OCI-LY7 (cell line): ENCODE data around the gene SLC25A39. TPM values are rescaled to one million over a fixed set of nuclear protein-coding genes. Genes with fewer than 3 reads are reported as not detected.
"Not testable (repeated sequence)": the region's sequence is repeated elsewhere in the genome, so short reads cannot be mapped to it uniquely, and the experiment has no call there.

Source experiments
- BruUV-seq: library from RNA; stranded (reverse); fragments of 400-500 nt; replicated peaks from 2 replicates; lab custom pipeline; 2021; lab: Mats Ljungman, UMichigan
- CTCF ChIA-PET: fragments of 300-600 bp; sonication (Branson Sonifier 250); formaldehyde crosslinking; loops from one replicate; lab custom pipeline; 2022; ENCODE audit warnings: antibody characterized with exemption; ENCODE audit not compliant: unreplicated experiment; lab: Charles Lee
- POLR2A ChIA-PET: fragments of 300-600 bp; sonication (Branson Sonifier 250); formaldehyde crosslinking; loops from one replicate; lab custom pipeline; 2022; ENCODE audit warnings: antibody characterized with exemption; lab: Charles Lee
- DNase-seq: peaks from one replicate; pipeline ENCODE4 v3.0.0-alpha.2; 2015; ENCODE audit warnings: low spot score
- H2AFZ ChIP-seq: fragments of 200-600 bp; sonication (generic), shearing (Covaris generic); 2 replicates; pipeline ENCODE4 v1.6.1; 2014; ENCODE audit warnings: mild to moderate bottlenecking, antibody characterized with exemption, low read length, moderate library complexity
- H3K27ac ChIP-seq: fragments of 200-600 bp; sonication (generic); 2 replicates; pipeline ENCODE4 v1.5.1; 2014; ENCODE audit warnings: mixed run types, low read depth, mild to moderate bottlenecking, moderate library complexity, low read length, inconsistent platforms; ENCODE audit not compliant: poor library complexity, severe bottlenecking
- H3K36me3 ChIP-seq: fragments of 200-600 bp; sonication (generic); 2 replicates; pipeline ENCODE4 v1.6.1; 2014; ENCODE audit warnings: mild to moderate bottlenecking, antibody characterized with exemption, low read length, moderate library complexity, mixed read lengths; ENCODE audit not compliant: insufficient read depth
- H3K4me1 ChIP-seq: fragments of 200-600 bp; sonication (generic); 2 replicates; pipeline ENCODE4 v1.5.1; 2014; ENCODE audit warnings: mild to moderate bottlenecking, low read length; ENCODE audit not compliant: insufficient read depth, poor library complexity, severe bottlenecking
- H3K4me2 ChIP-seq: fragments of 200-600 bp; sonication (generic); 2 replicates; pipeline ENCODE4 v1.6.1; 2014; ENCODE audit warnings: mild to moderate bottlenecking, low read length
- H3K4me3 ChIP-seq: fragments of 200-600 bp; sonication (generic); 2 replicates; pipeline ENCODE4 v1.5.1; 2014; ENCODE audit warnings: mild to moderate bottlenecking, low read depth, low read length; ENCODE audit not compliant: poor library complexity, severe bottlenecking
- H3K79me2 ChIP-seq: fragments of 200-600 bp; sonication (generic); 2 replicates; pipeline ENCODE4 v1.6.1; 2016; ENCODE audit warnings: low read depth, mild to moderate bottlenecking, low read length, moderate library complexity, mixed read lengths; ENCODE audit not compliant: insufficient read depth
- H3K9me2 ChIP-seq: fragments of 200-600 bp; sonication (generic); 2 replicates; pipeline ENCODE4 v1.6.1; 2016; ENCODE audit warnings: mild to moderate bottlenecking, low read length, mixed read lengths; ENCODE audit not compliant: insufficient read depth
- H3K9me3 ChIP-seq: fragments of 200-600 bp; sonication (generic); 2 replicates; pipeline ENCODE4 v1.6.1; 2014; ENCODE audit warnings: mild to moderate bottlenecking, mixed run types, low read length, mixed read lengths
- H4K20me1 ChIP-seq: fragments of 200-600 bp; sonication (generic); 2 replicates; pipeline ENCODE4 v1.6.1; 2014; ENCODE audit warnings: mild to moderate bottlenecking, antibody characterized with exemption, low read length, moderate library complexity, mixed read lengths; ENCODE audit not compliant: insufficient read depth
- EZH2phosphoT487 ChIP-seq: fragments of 200-600 bp; sonication (generic); IDR thresholded peaks from 2 replicates; pipeline ENCODE4 v1.6.1; 2018; ENCODE audit warnings: low read depth, borderline replicate concordance, mild to moderate bottlenecking, mixed run types, antibody characterized with exemption, low read length, moderate library complexity, mixed read lengths
- intact Hi-C: fragments of 100-400 bp; cut with micrococcal nuclease; formaldehyde crosslinking; loops from one replicate; pipeline ENCODE4 v1.10.0; 2022; ENCODE audit not compliant: unreplicated experiment
- total RNA-seq, 2 experiments: library from RNA; depleted of rRNA in 1 of 2; stranded (reverse); fragments of >200 nt in 1 of 2; shearing (Covaris generic) in 1 of 2; gene quantifications; 2 replicates each; pipeline ENCODE4 v1.2.3, GENCODE V29; 2014 to 2022
- TF ChIP-seq, protein P1 (sequence below): fragments of 200-600 bp; sonication (generic); conservative IDR thresholded peaks from 2 replicates; pipeline ENCODE4 v1.5.1; 2014; ENCODE audit warnings: mild to moderate bottlenecking, antibody characterized with exemption, low read length, moderate library complexity, mixed read lengths

The SLC25A39 gene
- total RNA-seq, 2 experiments from 2014 or later: 156 to 159 TPM

DNA sequence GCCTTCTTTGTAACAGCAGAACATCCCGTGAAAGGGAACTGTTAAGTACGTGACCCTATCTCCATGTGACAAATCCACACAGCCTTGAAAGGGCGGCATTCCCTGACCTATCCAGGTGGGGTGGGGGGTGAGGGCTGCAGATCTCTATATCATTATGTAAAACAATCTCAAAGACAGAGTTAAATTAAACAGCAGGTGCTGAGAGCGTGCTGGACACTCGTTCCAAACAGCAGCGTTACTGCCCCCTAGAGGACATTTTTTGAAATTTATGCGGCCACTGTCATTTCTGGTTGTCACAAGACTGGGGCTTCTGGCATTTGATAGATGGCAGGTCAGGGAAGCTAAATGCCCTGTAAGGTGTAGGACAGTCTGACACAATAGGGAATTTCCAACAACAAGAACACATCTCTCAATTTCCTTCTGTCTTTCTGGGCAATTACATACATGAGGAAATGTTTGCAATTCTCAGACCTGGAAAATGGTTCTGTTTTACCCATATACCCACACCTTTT lies 6.7 kb upstream of the SLC25A39 start:
- ChIA-PET POLR2A (interaction anchor here (0.5 kb wide), 1 partner anchor 190 kb away, joined by 6 read pairs; no protein-coding TSS in a partner anchor), CTCF (interaction anchor here (0.9 to 1.5 kb wide), 2 partner anchors 16 to 121 kb away, joined by 3 to 4 read pairs; no protein-coding TSS in a partner anchor)
- DNase-seq: peak; percentile 90
- intact Hi-C loops: no loop called here
- BruUV-seq: no TSS peak
- Histone ChIP-seq H3K79me2 (no peaks in the 10 kb centered on the region), H3K4me2 (peak overlapping the region; percentile 52), H3K27ac (peak overlapping the region; percentile 61), H2AFZ (peak overlapping the region; percentile 83; the same call in 1 of the 2 replicates), H3K36me3 (no peaks in the 10 kb centered on the region), H3K9me2 (no peaks in the 10 kb centered on the region), H4K20me1 (no peaks in the 10 kb centered on the region), H3K4me1 (peaks cover 66% of the 10 kb centered on the region), H3K9me3 (no peaks in the 10 kb centered on the region), H3K4me3 (peak overlapping the region; percentile 4)
- TF ChIP-seq EZH2phosphoT487: no peak
- TF ChIP-seq, protein P1, sequence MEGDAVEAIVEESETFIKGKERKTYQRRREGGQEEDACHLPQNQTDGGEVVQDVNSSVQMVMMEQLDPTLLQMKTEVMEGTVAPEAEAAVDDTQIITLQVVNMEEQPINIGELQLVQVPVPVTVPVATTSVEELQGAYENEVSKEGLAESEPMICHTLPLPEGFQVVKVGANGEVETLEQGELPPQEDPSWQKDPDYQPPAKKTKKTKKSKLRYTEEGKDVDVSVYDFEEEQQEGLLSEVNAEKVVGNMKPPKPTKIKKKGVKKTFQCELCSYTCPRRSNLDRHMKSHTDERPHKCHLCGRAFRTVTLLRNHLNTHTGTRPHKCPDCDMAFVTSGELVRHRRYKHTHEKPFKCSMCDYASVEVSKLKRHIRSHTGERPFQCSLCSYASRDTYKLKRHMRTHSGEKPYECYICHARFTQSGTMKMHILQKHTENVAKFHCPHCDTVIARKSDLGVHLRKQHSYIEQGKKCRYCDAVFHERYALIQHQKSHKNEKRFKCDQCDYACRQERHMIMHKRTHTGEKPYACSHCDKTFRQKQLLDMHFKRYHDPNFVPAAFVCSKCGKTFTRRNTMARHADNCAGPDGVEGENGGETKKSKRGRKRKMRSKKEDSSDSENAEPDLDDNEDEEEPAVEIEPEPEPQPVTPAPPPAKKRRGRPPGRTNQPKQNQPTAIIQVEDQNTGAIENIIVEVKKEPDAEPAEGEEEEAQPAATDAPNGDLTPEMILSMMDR: peak; percentile 96

DNA sequence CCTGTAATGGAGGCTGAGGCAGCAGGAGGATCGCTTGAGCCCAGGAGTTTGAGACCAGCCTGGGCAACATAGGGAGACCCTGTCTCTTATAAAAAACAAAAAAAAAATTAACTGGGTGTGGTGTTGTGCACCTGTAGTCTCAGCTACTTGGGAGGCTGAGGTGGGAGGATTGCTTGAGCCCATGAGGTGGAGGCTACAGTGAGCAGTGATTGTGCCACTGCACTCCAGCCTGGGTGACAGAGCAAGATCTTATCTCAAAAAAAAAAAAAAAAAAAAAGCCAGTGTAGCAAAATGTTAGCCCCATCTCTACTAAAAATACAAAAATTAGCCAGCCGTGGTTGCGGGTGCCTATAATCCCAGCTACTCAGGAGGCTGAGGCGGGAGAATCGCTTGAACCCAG lies 5.6 kb upstream of the SLC25A39 start:
- DNase-seq, H3K36me3 ChIP-seq, H3K9me3 ChIP-seq, H2AFZ ChIP-seq, H3K4me3 ChIP-seq, H3K4me2 ChIP-seq, H3K79me2 ChIP-seq, H3K9me2 ChIP-seq, H3K27ac ChIP-seq, BruUV-seq, H4K20me1 ChIP-seq, intact Hi-C loops: not testable (repeated sequence)
- ChIA-PET POLR2A (interaction anchor here (0.8 to 1.3 kb wide), 3 partner anchors 114 to 131 kb away, joined by 3 to 4 read pairs (median 3); no protein-coding TSS in a partner anchor), CTCF (interaction anchor here (1.5 kb wide), 1 partner anchor 120 kb away, joined by 4 read pairs; no protein-coding TSS in a partner anchor)
- H3K4me1 ChIP-seq: peaks cover 58% of the 10 kb centered on the region

DNA sequence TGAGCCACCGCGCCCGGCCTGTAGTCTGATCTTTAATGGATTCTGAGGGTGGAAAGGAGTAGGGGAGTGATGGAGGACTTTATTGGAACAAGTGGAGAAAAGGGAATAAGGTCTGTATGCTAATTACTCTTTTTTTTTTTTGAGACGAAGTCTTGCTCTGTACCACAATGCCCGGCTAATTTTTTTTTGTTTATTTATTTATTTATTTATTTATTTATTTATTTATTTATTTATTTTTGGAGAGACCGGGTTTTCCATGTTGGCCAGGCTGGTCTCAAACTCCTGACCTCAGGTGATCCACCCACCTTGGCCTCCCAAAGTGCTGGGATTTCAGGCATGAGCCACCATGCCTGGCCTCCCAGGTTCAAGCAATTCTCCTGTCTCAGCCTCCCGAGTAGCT lies 4.9 kb upstream of the SLC25A39 start:
- H2AFZ ChIP-seq, CTCF ChIA-PET, H3K4me2 ChIP-seq, DNase-seq, H3K79me2 ChIP-seq, H3K9me3 ChIP-seq, H3K4me3 ChIP-seq, H3K9me2 ChIP-seq, H4K20me1 ChIP-seq, H3K36me3 ChIP-seq, BruUV-seq: not testable (repeated sequence)
- intact Hi-C loops: loop anchor here (5.0 to 10.0 kb wide), 3 partner anchors 187 to 255 kb away; partner anchors contain the start of genes G6PC3, HDAC5 and HROB
- Histone ChIP-seq H3K4me1 (peaks cover 51% of the 10 kb centered on the region), H3K27ac (peak overlapping the region; percentile 90)
- POLR2A ChIA-PET: interaction anchor here (0.8 to 1.3 kb wide), 3 partner anchors 113 to 132 kb away, joined by 3 to 4 read pairs (median 3); no protein-coding TSS in a partner anchor
